ENCODE measurements around the gene PRDM7. TPM values are rescaled to one million over a fixed set of nuclear protein-coding genes. Genes with fewer than 3 reads are reported as not detected.
A peak's percentile ranks its signal among the peaks of the same experiment; 100 is the strongest.

PRDM7 gene
- total and polyA plus RNA-seq, 2 of the 8 experiments (the other 6 are each of a cell fraction or from before 2014, with no cell fraction given) = 0.02 TPM; not detected in 1

DNA sequence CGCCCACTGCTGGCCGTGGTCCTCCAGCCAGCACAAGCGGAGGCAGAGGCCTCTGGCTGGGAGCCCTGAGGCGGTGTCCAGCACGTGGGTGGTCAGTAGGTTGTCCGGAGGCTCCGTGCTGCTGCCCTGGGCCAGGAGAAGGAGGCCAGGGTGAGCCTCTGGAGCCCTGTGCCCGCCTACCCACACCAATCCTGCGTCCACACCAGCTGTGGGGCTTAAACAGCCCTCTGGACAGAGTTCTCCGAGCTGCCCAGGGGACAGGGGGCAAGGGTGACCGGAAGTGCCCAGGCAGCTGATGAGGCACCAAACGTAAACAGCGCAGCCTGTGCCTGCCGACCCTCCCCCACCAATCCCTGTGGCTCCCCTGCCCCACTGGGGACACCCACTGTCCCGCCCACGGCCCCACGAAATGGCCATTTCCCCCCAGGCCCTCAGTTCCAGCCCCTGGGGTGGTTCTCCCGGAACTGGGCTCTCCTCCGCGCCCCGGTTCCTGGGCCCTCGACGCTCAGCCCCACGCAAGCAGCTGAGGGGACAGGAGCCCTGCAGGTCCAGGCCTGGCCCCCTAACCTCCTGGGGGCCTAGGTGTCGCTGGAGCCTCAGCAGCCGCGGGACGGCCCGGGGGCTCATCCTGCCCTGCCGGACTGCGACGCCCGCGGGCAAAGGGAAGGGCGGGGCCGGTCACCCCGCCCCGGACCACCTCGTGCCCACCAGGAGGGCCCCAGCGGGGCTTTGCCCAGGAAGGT lies 30.0 kb downstream of the PRDM7 start:
- CTCF ChIA-PET (ENCODE audit: partially characterized antibody) = interaction anchor here (0.6 to 1.1 kb wide), 6 partner anchors 10 to 58 kb away, joined by 3 to 5 read pairs (median 4); partner anchors contain the start of gene DBNDD1
- FAIRE-seq = no peak
- no peak for TF ChIP-seq POU5F1 (IDR thresholded peaks at IDR 0.05; ENCODE audit: low read depth, low read length)
- no peak for TF ChIP-seq JUN (IDR thresholded peaks at IDR 0.05; ENCODE audit: low read depth, low read length)
- TF ChIP-seq EZH2 (IDR thresholded peaks at IDR 0.05; ENCODE audit: low read depth, low read length, severe bottlenecking) = no peak
- TF ChIP-seq, protein P1, sequence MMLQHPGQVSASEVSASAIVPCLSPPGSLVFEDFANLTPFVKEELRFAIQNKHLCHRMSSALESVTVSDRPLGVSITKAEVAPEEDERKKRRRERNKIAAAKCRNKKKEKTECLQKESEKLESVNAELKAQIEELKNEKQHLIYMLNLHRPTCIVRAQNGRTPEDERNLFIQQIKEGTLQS (IDR thresholded peaks at IDR 0.05; ENCODE audit: insufficient read depth, low read depth, low read length) = no peak
- no peak for TF ChIP-seq YY1 (IDR thresholded peaks at IDR 0.05; ENCODE audit: low read depth, low read length)
- TF ChIP-seq ZNF274 (IDR thresholded peaks at IDR 0.05; ENCODE audit: borderline replicate concordance, extremely low read depth, low read length) = no peak
- no peak for TF ChIP-seq CBX8 (IDR thresholded peaks at IDR 0.05; ENCODE audit: borderline replicate concordance, low read depth, low read length)
- TF ChIP-seq GABPA (IDR thresholded peaks at IDR 0.05; ENCODE audit: borderline replicate concordance, insufficient read depth, low read length) = no peak
- peak; percentile 15 for TF ChIP-seq TAF7 (optimal IDR thresholded peaks at IDR 0.05; ENCODE audit: borderline replicate concordance, low read depth, low read length)
- TF ChIP-seq NANOG (IDR thresholded peaks at IDR 0.05; ENCODE audit: insufficient read depth, low read depth, low read length, poor library complexity, severe bottlenecking) = no peak

More for the DNA sequence above, 30.0 kb downstream of the PRDM7 start:
- 15% methylated on average over 33 of the region's 40 CpGs; no CpG with 5 or more reads in 1 of the 2 experiments for WGBS, 2 experiments (ENCODE audit: extremely low coverage in 1 of 2, insufficient coverage in 1 of 2, insufficient read length in 1 of 2, insufficient replicate concordance in 2 of 2, low coverage in 1 of 2, low lambda C conversion rate in 2 of 2, missing lambda C conversion rate in 1 of 2)
- POLR2A ChIA-PET (ENCODE audit: partially characterized antibody) = interaction anchor here (0.8 to 2.8 kb wide), 6 partner anchors 12 to 174 kb away, joined by 3 to 11 read pairs (median 4); partner anchors contain the start of gene TCF25
- peak overlapping the region; percentile 83 for H3K18ac ChIP-seq (ENCODE audit: extremely low read depth, low read length)
- no peak overlapping the region for H3K4ac ChIP-seq (replicated peaks; ENCODE audit: insufficient read length, low read depth, low read length)
- peak in 1 of 2 experiments; percentile 88 for DNase-seq (ENCODE audit: low read depth in 1 of 2, low spot score in 2 of 2)
- H3K36me3 ChIP-seq (ENCODE audit: control insufficient read depth in 2 of 4, insufficient read depth in 4 of 4, low read length in 3 of 4) = no peaks in the 10 kb centered on the region; a peak in 3 of 8 replicates
- 0 out of 2 replicates have a peak overlapping the region, but pooled peaks have one; percentile 20 for H2AFZ ChIP-seq (ENCODE audit: low read length)
- peak overlapping the region; percentile 66 to 85 for H3K4me2 ChIP-seq (ENCODE audit: insufficient read depth in 1 of 2, low read depth in 2 of 2, low read length in 2 of 2)
- H2BK20ac ChIP-seq (ENCODE audit: low read length) = no peak overlapping the region; the same call in 1 of the 2 replicates
- H3K4me1 ChIP-seq (replicated peaks in 1 of 4; ENCODE audit: control insufficient read depth in 3 of 4, insufficient read depth in 4 of 4, low read length in 3 of 4) = peaks cover 0 to 11% (median 8%) of the 10 kb centered on the region in 4 experiments; a peak in 6 of 7 replicates
- no peak overlapping the region for H3K56ac ChIP-seq (replicated peaks; ENCODE audit: insufficient read length, low read depth, low read length)
- H3K23me2 ChIP-seq (ENCODE audit: low read depth, low read length) = no peaks in the 10 kb centered on the region
- 0 out of 2 replicates have a peak, but pooled peaks cover 2% of the 10 kb centered on the region for H3K79me1 ChIP-seq (ENCODE audit: low read depth, low read length)
- H2BK120ac ChIP-seq (replicated peaks; ENCODE audit: low read depth, low read length) = no peak overlapping the region
- no peak overlapping the region for H3K27ac ChIP-seq (ENCODE audit: low read depth, low read length)
- H4K20me1 ChIP-seq (replicated peaks in 1 of 2; ENCODE audit: control insufficient read depth in 1 of 2, insufficient read depth in 2 of 2, low read length in 2 of 2) = peaks cover 0 to 4% of the 10 kb centered on the region in 2 experiments
- no peak overlapping the region for H3K23ac ChIP-seq (ENCODE audit: insufficient read length)
- peak overlapping the region; percentile 84 for H4K91ac ChIP-seq (replicated peaks; ENCODE audit: insufficient read length, low read length)
- no peaks in the 10 kb centered on the region for H3K79me2 ChIP-seq (ENCODE audit: control insufficient read depth in 1 of 2, insufficient read depth in 2 of 2, low read length in 2 of 2)
- peak overlapping the region; percentile 69 for H4K8ac ChIP-seq (ENCODE audit: extremely low read depth, insufficient read depth, low read length)
- H4K5ac ChIP-seq (ENCODE audit: insufficient read length, low read depth, low read length) = no peak overlapping the region
- no peak overlapping the region; the same call in 1 of the 2 replicates for H2BK15ac ChIP-seq (ENCODE audit: low read length)
- 0 out of 2 replicates have a peak overlapping the region, but pooled peaks have one; percentile 18 for H2BK5ac ChIP-seq (ENCODE audit: low read depth, low read length)
- H3K4me3 ChIP-seq (ENCODE audit: extremely low read depth in 1 of 4, insufficient read depth in 2 of 4, low read depth in 3 of 4, low read length in 4 of 4) = peak overlapping the region; percentile 34 to 70 (median 43)
- H3K9ac ChIP-seq (replicated peaks in 1 of 4; ENCODE audit: extremely low read depth in 1 of 4, low read depth in 3 of 4, low read length in 3 of 4) = peak overlapping the region in 2 of 4 experiments; percentile 34 to 36; a peak in 4 of 7 replicates
- peaks cover 0 to under 1% of the 10 kb centered on the region in 2 experiments; a peak in 1 of 4 replicates for H3K9me3 ChIP-seq (ENCODE audit: insufficient read depth in 2 of 2, low read depth in 1 of 2, low read length in 1 of 2)
- no peaks in the 10 kb centered on the region for H3K27me3 ChIP-seq (replicated peaks in 1 of 4; ENCODE audit: control insufficient read depth in 3 of 4, extremely low read depth in 1 of 4, insufficient read depth in 3 of 4, low read length in 3 of 4)
- H2BK12ac ChIP-seq (ENCODE audit: low read depth, low read length) = peak overlapping the region; percentile 87; the same call in 1 of the 2 replicates
- H2AK5ac ChIP-seq (ENCODE audit: low read depth, low read length) = no peak overlapping the region
- H3K14ac ChIP-seq (ENCODE audit: insufficient read length) = no peak overlapping the region

All from H1 (cell line).